AG09309 (cell line): ENCODE data around the gene ZER1.

ENCODE experiments used
- DNase-seq: peaks from one replicate; pipeline ENCODE4 v3.0.0-alpha.2; 2010; ENCODE audit warnings: low read depth
- H3K4me3 ChIP-seq: 2 replicates; pipeline ENCODE4 v1.5.1; 2011; ENCODE audit warnings: mild to moderate bottlenecking, low read depth, low read length, moderate library complexity; ENCODE audit not compliant: control insufficient read depth
- TF ChIP-seq, protein P1 (sequence below): IDR thresholded peaks from 2 replicates; pipeline ENCODE4 v1.5.1; 2011; ENCODE audit warnings: mild to moderate bottlenecking, low read depth, low read length, inconsistent platforms; ENCODE audit not compliant: insufficient read depth, control insufficient read depth; ENCODE audit errors: missing control alignments

Gene ZER1

DNA sequence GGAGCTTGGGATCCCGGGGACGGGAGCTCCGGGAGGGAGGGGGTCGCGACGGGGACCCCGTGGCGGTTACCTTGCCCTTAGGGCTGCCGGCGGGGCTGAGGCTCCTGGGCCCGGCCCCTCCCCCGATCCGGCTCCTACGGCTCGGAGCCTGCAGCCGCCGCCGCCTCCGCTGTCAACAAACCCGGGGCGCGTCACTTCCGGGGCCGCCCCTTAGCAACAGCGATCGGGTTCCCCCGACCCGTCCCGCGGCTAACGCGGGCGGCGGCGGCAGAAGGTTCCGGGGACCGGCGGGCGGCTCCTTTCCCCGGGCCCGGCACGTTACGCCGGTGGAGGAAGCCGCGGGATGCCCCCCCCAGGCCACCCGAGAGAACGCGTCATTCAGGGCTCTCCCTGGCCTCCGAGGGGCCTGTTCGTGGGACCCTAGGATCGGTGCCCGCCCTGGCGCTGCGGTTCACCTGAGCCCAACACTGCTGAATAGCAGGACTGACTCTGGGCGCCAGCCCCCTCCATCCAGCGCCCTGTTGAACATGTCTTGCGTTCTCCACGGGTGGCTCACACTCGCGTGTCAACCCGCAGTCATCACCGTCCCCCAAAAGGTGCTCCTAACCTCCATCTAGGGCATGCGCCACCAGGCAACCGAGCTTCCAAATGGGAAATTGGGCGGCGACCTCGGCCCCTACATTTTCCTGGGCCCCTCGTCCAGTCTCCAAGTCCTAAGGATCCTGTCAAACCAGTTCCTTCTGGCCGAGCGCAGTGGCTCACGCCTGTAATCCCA is at the start of gene ZER1:
ZER1 (minus strand) TSS at position 183 of the 775 bp plus-strand sequence. CDS start 16,362 bp downstream, outside the sequence.
- peak; percentile 41 for DNase-seq
- H3K4me3 ChIP-seq, result peak within 1 kb of the TSS; percentile 93

DNA sequence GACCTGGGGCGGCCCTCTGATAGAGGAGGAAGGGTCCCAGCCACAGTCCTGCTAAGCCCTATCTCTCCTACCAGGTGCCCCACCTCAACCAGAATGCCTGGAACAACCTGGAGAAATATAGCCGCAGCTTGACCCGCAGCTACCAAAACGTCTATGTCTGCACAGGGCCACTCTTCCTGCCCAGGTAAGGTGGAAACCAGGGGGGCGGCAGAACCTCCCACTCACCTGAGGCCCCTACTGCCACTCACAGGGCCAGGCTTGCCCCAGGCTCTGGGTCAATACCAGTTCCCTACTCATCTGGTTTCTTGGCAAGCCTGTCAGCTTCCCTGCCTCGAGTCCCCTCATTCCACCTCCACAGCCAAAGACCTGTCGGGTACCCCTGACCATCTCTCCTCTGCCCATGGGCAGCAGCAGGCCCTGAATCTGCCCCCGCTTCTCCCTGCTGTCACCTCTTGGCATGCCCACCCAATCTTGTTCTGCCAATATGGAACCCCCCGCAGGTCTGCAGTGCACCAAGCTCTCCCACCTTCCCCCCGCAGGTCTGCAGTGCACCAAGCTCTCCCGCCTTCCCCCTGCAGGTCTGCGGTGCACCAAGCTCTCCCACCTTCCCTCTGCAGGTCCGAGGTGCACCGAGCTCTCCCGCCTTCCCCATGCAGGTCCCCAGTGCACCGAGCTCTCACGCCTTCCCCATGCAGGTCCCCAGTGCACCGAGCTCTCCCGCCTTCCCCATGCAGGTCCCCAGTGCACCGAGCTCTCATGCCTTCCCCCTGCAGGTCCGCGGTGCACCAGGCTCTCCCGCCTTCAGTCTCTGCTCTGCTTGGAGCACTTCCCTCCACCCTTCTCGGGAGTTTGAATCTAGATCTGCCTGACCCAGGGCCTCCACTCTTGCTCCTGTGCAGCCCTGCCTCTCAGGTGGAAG is 49.2 kb upstream of the ZER1 start:
- TF ChIP-seq, protein P1, sequence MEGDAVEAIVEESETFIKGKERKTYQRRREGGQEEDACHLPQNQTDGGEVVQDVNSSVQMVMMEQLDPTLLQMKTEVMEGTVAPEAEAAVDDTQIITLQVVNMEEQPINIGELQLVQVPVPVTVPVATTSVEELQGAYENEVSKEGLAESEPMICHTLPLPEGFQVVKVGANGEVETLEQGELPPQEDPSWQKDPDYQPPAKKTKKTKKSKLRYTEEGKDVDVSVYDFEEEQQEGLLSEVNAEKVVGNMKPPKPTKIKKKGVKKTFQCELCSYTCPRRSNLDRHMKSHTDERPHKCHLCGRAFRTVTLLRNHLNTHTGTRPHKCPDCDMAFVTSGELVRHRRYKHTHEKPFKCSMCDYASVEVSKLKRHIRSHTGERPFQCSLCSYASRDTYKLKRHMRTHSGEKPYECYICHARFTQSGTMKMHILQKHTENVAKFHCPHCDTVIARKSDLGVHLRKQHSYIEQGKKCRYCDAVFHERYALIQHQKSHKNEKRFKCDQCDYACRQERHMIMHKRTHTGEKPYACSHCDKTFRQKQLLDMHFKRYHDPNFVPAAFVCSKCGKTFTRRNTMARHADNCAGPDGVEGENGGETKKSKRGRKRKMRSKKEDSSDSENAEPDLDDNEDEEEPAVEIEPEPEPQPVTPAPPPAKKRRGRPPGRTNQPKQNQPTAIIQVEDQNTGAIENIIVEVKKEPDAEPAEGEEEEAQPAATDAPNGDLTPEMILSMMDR, result no peak
- DNase-seq, result no peak
- no peak overlapping the region for H3K4me3 ChIP-seq

More for the DNA sequence above, at the start of gene ZER1:
- TF ChIP-seq, protein P1, result no peak

DNA sequence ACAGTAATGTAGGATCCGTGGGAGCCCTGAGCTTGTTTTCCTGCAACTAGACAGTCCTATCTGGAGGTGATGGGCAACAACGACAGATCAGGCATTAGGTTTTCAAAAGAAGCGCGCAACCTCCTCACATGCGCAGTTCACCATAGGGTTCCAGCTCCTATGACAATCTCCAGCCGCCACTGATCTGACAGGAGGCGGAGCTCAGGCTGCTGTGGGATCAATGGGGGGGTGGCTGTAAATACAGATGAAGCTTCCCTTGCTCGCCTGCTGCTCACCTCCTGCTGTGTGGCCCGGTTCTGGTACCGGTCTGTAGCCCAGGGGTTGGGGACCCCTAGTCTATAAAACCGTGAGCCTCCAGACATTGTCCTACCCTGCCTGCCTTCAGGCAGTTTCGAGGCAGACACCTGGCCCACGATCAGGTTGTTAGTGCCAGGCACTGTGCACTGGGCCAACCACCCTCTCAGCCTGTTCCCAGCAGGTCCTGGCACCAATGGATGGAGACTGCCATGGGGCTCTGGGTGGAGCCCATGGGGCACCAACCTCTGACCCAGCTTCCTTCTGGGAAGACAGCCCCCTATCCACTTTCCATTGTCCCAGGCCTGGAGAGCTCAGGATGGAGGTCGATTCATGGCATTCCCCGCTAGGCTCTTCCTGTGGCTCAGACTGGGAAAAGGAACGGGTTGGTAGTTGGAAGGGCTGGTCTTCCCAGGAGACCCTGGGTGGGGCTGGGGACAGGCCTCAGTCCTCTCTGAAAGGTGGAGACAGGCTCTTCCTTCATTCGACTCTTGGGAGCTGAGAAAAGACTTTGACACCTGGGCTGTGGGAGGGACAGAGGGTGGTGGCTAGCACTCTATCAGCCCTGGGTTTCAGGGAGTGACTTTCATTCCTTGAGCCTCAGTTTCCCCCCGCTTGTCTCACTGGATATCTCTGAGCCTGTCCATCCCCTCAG is 48.3 kb upstream of the ZER1 start:
- H3K4me3 ChIP-seq, result no peak overlapping the region
- TF ChIP-seq, protein P1, result no peak
- no peak for DNase-seq

DNA sequence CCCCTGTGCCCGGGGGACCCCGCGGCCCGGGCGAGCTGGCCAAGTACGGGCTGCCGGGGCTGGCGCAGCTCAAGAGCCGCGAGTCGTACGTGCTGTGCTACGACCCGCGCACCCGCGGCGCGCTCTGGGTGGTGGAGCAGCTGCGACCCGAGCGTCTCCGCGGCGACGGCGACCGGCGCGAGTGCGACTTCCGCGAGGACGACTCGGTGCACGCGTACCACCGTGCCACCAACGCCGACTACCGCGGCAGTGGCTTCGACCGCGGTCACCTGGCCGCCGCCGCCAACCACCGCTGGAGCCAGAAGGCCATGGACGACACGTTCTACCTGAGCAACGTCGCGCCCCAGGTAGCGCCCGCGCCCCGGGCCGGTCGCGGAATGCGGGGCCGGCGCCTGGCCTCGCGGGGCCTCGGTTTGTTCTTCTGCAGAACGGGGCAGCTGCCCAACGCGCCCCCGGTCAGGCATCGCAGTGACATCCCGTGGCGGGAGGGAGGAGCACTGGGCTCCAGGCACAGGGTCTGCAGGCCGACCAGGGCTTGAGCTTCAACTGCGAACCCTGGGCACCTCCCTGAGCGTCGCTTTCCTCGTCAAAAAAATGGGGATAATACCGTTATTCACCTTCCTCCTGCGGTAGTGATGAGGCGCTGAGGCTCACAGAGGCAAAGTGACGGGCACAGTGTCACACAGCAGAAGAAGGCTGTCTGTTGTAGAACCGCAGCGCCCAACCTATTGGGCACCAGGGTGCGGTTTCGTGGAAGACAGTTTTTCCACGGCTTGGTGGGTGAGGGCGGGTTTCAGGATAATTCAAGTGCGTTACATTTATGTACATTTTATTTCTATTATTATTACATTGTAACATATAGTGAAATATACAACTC is 47.4 kb upstream of the ZER1 start:
- DNase-seq, result no peak
- TF ChIP-seq, protein P1, result no peak

DNA sequence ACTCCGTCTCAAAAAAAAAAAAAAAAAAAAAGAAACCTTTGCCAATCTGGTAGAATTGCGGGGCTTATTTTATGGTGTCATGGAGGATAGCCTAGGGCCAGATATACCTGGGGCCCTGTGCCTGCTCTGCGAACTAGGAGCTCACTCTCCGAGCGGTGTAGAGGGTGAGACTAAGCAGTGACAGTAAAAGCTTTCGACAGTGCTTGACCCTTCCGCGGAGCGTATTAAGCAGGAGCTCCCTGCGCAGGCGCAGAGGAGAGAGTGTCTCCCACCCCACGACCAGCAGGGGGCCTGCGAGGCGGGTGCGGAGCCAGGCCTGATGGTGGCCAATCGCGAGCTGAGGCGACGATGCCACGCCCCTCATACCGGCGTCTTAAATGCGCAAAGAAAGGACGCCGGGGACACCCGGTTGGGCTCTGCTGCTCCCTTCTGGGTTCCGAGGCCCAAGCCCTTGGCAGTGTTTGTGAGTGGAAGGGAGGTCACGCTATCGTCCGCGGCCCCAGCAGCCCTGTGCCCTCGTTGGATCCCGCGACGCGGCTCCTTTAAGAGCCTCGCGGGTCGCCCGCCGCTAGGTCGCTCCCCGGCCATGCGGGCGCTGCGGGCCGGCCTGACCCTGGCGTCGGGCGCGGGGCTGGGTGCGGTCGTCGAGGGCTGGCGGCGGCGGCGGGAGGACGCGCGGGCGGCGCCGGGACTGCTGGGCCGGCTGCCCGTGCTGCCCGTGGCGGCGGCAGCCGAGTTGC is 46.5 kb upstream of the ZER1 start, which contains the start of gene ENDOG:
ENDOG (plus strand) TSS at position 402 of the 740 bp plus-strand sequence; CDS start at position 587, 185 bp downstream.
- TF ChIP-seq, protein P1, result peak; percentile 96
- peak within 1 kb of the TSS; percentile 63 for H3K4me3 ChIP-seq
- peak; percentile 82 for DNase-seq

More for the DNA sequence above, 47.4 kb upstream of the ZER1 start:
- H3K4me3 ChIP-seq, result peak overlapping the region; percentile 63
